GM21381 (cell line): ENCODE data around the gene RBMX.

ENCODE experiments used
- ATAC-seq: cut with Tn5 transposase; IDR thresholded peaks from one replicate; pipeline ENCODE4 v1.9.1; 2021; ENCODE audit warnings: mild to moderate bottlenecking, moderate library complexity; ENCODE audit not compliant: unreplicated experiment

RBMX gene

DNA sequence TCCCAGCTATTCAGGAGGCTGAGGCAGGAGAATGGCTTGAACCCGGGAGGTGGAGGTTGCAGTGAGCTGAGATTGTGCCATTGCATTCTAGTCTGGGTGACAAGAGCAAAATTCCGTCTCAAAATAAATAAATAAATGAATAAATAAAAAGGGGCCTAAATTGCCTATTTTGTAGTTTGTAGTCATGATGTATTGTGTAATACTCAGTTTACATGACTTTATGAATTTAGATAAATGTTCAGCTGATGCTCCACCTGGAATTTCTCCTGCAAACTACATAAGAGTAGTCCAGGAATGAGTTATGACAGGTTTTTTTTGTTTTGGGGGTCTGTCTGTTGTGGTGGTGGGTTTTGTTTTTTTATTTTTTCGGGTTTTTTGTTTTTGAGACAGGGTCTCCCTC is 31.1 kb downstream of the RBMX start:
- ATAC-seq: no peak

DNA sequence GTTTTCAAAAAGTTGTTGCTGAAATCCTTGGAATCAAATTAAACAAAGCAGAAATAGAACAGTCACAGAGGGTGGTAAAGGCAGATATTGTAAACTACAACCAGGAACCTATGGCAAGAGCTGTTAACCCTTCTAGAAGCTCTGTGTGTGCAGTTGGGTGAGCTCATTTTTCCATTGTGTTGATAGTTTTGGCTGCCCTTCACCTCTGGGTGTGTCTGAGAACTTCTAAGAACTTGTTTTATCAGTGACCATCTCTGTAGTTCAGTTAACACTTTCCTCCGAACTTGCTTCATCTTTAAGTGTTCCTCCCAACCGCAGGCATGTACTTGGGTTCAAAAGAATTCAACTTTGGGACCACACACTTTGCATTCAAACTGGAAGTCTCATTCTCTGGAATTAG is 32.7 kb downstream of the RBMX start:
- ATAC-seq: no peak

DNA sequence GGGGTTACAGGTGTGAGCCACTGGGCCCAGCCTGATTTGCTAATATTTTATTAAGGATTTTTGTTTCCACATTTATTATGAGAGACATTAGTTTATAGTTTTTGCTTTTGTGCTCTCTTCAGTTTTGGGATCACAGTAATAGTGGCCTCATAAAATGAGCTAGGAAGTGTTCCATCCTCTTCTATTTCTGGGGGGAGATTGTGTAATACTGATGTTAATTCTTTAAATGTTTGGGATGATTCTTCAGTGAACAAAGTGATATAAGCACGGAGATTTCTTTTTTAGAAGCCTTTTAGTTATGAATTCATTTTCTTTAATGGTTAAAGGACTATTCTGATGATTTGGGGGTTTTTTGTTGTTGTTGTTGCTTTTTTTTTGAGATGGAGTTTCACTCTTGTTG is 41.3 kb downstream of the RBMX start:
- no peak for ATAC-seq

DNA sequence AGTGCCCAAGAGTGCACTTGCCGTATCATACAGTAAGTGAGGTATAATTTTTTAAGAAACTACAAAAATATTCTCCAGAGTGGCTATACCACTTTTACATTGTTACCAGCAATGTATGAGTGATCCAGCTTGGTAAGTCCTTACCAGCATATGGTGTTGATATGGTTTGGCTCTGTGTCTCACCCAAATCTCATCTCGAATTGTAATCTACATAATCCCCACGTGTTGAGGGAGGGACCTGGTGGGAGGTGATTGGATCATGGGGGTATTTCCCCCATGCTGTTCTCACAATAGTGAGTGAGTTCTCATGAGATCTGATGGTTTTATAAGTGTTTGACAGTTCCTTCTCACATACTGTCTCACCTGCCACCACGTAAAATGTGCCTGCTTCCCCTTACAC is 44.8 kb downstream of the RBMX start:
- no peak for ATAC-seq

DNA sequence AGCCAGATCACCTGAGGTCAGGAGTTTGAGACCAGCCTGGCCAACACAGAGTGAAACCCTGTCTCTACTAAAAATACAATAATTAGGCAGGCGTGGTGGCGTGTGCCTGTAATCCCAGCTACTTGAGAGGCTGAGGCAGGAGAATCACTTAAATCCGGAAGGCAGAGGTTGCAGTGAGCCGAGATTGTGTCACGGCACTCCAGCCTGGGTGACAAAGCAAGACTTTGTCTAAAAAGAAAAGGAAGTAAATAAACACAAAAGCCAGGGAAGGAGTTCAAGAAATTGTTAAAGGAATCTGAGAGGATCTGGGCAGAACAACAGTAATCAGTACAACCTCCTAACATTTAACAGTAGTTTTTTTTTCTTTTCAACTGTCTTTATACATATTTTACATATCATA is 51.1 kb downstream of the RBMX start:
- no peak for ATAC-seq

DNA sequence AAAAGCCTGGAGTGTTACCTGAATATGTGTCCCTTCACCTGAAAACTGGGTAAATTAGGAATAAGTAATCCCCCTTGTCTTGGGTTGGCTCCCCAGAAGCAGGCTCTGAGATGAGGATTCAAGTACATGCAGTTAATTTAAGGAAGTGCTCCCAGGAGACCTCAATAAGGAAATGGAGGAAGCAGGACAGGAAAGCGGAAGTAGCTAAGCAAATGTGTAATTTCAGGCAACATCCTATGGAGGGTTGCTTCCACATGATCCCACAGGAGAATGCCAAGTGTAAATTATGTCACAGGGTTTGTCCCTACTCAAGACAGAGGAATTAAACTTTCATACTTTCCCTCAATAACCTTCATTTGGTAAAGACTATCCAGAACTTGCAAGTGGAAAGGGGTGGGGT is 51.7 kb downstream of the RBMX start:
- ATAC-seq: no peak

DNA sequence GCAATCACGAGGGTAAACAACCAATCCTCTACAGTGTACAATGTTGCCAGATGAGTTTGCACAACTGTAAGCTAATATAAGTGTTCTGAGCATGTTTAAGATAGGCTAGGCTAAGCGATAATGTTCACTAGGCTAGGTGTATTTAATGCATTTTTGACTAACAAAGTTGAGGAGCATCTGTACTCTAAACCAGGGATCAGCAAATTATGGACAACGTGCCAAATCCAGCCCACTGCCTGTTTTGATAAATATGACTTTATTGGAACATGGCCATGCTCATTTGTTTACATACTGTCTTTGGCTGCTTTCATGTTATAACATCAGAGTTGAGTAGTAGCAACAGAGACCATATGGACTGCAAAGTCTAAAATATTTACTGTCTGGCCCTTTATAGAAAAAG is 53.5 kb downstream of the RBMX start:
- ATAC-seq: no peak

DNA sequence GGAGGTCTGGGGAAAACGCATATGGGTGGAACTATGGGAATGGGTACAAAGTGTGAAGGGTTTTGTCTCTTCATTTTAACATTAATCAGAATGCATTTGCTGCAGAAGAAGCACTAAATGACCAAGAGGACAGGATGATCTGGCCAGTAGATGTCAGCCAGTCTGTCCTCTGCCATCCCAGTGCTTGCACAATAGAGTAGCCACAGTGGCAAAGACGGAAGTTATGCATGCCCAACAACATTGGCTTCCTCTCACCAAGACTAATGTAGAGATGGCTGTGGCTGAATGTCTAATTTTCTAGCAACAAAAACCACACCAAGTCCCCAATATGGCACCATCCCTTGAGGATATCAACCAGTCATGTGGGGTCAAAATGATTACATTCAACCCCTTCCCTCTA is 54.8 kb downstream of the RBMX start:
- no peak for ATAC-seq
